HL-60 (cell line): ENCODE data around the gene ARID1B.

Experiments
- GABPA ChIP-seq: IDR thresholded peaks from 2 replicates; pipeline ENCODE4 v1.6.1; 2012; ENCODE audit warnings: low read depth
- POLR2AphosphoS5 ChIP-seq: IDR thresholded peaks from 2 replicates; pipeline ENCODE4 v1.6.1; 2012; ENCODE audit warnings: low read depth
- SPI1 ChIP-seq: IDR thresholded peaks from 2 replicates; pipeline ENCODE4 v1.6.1; 2012; ENCODE audit warnings: low read depth, mild to moderate bottlenecking, borderline replicate concordance
- TF ChIP-seq, protein P1 (sequence below): IDR thresholded peaks from one replicate; pipeline ENCODE4 v1.5.1; 2011; ENCODE audit warnings: low read length, control low read depth, inconsistent platforms; ENCODE audit not compliant: insufficient read depth
- TF ChIP-seq, protein P2 (sequence below): IDR thresholded peaks from 2 replicates; pipeline ENCODE4 v1.6.1; 2012; ENCODE audit warnings: low read depth; ENCODE audit not compliant: insufficient replicate concordance

DNA sequence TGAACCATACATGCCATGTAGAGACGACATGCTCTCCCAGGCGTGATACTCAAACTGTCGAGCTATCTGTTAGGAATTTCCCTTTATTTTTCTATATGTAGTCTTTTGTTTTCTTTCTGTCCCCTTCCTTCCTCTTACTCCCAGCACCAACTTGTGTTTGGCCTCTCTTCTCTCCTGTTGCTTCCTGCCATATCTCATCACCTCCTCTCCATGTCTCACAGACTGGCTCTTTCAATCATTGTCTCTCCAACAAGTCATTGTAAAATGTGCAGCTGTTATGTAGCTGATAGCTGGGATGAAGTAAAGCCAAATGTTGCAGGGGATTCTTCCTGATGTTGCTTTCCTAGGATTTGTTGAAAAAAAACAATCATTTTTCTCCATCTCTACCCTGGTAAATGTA, 311.7 kb downstream of the ARID1B start:
- TF ChIP-seq, protein P1, sequence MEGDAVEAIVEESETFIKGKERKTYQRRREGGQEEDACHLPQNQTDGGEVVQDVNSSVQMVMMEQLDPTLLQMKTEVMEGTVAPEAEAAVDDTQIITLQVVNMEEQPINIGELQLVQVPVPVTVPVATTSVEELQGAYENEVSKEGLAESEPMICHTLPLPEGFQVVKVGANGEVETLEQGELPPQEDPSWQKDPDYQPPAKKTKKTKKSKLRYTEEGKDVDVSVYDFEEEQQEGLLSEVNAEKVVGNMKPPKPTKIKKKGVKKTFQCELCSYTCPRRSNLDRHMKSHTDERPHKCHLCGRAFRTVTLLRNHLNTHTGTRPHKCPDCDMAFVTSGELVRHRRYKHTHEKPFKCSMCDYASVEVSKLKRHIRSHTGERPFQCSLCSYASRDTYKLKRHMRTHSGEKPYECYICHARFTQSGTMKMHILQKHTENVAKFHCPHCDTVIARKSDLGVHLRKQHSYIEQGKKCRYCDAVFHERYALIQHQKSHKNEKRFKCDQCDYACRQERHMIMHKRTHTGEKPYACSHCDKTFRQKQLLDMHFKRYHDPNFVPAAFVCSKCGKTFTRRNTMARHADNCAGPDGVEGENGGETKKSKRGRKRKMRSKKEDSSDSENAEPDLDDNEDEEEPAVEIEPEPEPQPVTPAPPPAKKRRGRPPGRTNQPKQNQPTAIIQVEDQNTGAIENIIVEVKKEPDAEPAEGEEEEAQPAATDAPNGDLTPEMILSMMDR, result no peak
- TF ChIP-seq SPI1 (no peak), POLR2AphosphoS5 (no peak), GABPA (no peak)
- TF ChIP-seq, protein P2, sequence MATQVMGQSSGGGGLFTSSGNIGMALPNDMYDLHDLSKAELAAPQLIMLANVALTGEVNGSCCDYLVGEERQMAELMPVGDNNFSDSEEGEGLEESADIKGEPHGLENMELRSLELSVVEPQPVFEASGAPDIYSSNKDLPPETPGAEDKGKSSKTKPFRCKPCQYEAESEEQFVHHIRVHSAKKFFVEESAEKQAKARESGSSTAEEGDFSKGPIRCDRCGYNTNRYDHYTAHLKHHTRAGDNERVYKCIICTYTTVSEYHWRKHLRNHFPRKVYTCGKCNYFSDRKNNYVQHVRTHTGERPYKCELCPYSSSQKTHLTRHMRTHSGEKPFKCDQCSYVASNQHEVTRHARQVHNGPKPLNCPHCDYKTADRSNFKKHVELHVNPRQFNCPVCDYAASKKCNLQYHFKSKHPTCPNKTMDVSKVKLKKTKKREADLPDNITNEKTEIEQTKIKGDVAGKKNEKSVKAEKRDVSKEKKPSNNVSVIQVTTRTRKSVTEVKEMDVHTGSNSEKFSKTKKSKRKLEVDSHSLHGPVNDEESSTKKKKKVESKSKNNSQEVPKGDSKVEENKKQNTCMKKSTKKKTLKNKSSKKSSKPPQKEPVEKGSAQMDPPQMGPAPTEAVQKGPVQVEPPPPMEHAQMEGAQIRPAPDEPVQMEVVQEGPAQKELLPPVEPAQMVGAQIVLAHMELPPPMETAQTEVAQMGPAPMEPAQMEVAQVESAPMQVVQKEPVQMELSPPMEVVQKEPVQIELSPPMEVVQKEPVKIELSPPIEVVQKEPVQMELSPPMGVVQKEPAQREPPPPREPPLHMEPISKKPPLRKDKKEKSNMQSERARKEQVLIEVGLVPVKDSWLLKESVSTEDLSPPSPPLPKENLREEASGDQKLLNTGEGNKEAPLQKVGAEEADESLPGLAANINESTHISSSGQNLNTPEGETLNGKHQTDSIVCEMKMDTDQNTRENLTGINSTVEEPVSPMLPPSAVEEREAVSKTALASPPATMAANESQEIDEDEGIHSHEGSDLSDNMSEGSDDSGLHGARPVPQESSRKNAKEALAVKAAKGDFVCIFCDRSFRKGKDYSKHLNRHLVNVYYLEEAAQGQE, result no peak
